GM13977 (cell line): ENCODE measurements around the gene SNX8.
A peak's percentile ranks its signal among the peaks of the same experiment; 100 is the strongest.

Source experiments
- DNase-seq: peaks from one replicate; pipeline ENCODE4 v3.0.0; 2012; ENCODE audit warnings: low spot score
- CTCF ChIP-seq: IDR thresholded peaks from 2 replicates; pipeline ENCODE4 v1.5.1; 2012; ENCODE audit warnings: mild to moderate bottlenecking, control low read depth; ENCODE audit not compliant: insufficient read depth; ENCODE audit errors: extremely low read depth, missing control alignments
- in situ Hi-C: fragments of 300-500 bp; cut with MboI; formaldehyde crosslinking; loops from one replicate; pipeline ENCODE4 v1.12.0; 2022; ENCODE audit warnings: low sequenced_read_pairs, low pct_unique_long_range_greater_than_20kb, mixed read lengths, inconsistent platforms; ENCODE audit not compliant: unreplicated experiment

Gene SNX8

GRCh38 chr7:2301511-2301863 lies 12.8 kb downstream of the SNX8 start:
- TF ChIP-seq CTCF: no peak
- DNase-seq: no peak
- in situ Hi-C loops: no loop called here

- in situ Hi-C loops: no loop called here
- TF ChIP-seq CTCF: no peak
- DNase-seq: no peak
These were observed 14.2 kb downstream of the SNX8 start for GRCh38 chr7:2299870-2300512.

GRCh38 chr7:2299131-2299829 lies 15.0 kb downstream of the SNX8 start:
- TF ChIP-seq CTCF: no peak
- DNase-seq: peak; percentile 68
- in situ Hi-C loops: no loop called here

- TF ChIP-seq CTCF: no peak
- in situ Hi-C loops: no loop called here
These were observed 17.4 kb downstream of the SNX8 start for GRCh38 chr7:2296832-2297231.

GRCh38 chr7:2295936-2296620 lies 18.2 kb downstream of the SNX8 start:
- in situ Hi-C loops: no loop called here
- no peak for TF ChIP-seq CTCF
- no peak for DNase-seq

More at GRCh38 chr7:2296832-2297231, 17.4 kb downstream of the SNX8 start:
- DNase-seq: no peak

GRCh38 chr7:2290877-2291276 lies 23.4 kb downstream of the SNX8 start:
- TF ChIP-seq CTCF: no peak
- in situ Hi-C loops: no loop called here
- DNase-seq: no peak
